SIG-M5 treated with dmso at 0.1 percent for 504 hours (cell line): Measurements from ENCODE around the gene LRMDA.

Source experiments
- DNase-seq: peaks from one replicate; lab custom pipeline; 2025; ENCODE audit not compliant: unreplicated experiment; lab: John Stamatoyannopoulos, UW

Gene LRMDA

GRCh38 chr10:76433161-76434005 lies 1002.0 kb downstream of the LRMDA start:
- no peak for DNase-seq

- DNase-seq = no peak
Observed at GRCh38 chr10:76435157-76435556, 1003.7 kb downstream of the LRMDA start.

- DNase-seq = no peak
Observed at GRCh38 chr10:76436401-76436811, 1005.0 kb downstream of the LRMDA start.

GRCh38 chr10:76436981-76437380 lies 1005.6 kb downstream of the LRMDA start:
- DNase-seq = no peak

DNA sequence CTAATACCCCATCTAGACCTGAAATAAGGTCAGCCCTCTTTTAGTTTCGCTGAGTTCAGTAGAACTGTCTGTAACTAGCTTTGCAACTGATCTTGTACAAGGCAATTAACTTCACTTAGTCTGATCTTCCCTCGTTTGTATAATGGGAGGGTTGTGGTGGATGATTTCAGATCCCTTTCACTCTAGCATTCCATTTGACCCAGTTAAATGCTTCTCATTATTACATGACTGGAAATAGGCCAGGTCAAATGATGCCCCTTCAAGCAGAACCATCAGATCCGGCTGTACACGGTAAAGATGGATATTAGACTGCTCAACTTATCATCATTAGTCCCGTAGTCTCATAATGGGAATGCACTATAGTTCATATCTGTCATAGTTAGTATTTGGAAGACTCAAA lies 1009.0 kb downstream of the LRMDA start:
- DNase-seq = no peak

DNA sequence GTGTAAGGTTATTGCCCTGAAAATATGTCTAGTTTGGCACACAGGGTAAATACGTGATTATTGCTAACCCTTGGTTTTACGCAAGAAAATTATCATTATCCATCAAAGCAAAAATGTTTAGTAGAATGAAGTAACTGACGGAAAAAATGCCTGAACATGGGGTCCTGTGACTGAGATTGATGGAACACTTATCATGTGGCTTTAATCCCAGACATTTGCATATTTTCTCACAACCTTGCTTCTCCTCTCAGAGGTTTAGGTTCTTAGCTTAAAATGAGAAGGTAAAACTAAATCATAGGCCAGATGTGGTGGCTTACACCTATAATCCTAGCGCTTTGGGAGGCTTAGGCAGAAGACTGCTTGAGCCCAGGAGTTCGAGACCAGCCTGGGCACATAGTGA lies 1010.7 kb downstream of the LRMDA start:
- DNase-seq = no peak

- no peak for DNase-seq
Observed at GRCh38 chr10:76444034-76444800, 1012.8 kb downstream of the LRMDA start.

DNA sequence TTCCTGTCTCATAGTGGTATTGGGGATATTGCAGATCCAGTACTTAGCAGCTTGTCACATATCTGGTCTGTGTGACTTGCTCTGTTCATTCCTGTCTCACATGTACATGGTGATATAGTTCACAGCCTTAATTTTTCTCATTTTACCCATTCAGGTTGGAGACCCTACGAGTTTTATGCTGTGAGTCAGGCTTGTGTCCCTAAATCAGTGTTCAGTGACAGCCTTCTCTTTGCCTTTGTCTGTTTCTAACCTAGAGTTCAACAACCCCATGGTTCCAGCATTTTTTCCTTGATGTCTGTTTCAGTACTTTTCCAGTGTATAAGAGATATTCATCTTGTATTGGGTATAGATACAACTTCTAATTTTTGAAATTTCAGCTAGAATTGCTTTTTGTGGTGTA lies 1016.2 kb downstream of the LRMDA start:
- DNase-seq = no peak

- no peak for DNase-seq
Observed at GRCh38 chr10:76451911-76452310, 1020.5 kb downstream of the LRMDA start.

GRCh38 chr10:76453332-76453731 lies 1021.9 kb downstream of the LRMDA start:
- DNase-seq = no peak

- no peak for DNase-seq
Observed at GRCh38 chr10:76453997-76454396, 1022.6 kb downstream of the LRMDA start.

DNA sequence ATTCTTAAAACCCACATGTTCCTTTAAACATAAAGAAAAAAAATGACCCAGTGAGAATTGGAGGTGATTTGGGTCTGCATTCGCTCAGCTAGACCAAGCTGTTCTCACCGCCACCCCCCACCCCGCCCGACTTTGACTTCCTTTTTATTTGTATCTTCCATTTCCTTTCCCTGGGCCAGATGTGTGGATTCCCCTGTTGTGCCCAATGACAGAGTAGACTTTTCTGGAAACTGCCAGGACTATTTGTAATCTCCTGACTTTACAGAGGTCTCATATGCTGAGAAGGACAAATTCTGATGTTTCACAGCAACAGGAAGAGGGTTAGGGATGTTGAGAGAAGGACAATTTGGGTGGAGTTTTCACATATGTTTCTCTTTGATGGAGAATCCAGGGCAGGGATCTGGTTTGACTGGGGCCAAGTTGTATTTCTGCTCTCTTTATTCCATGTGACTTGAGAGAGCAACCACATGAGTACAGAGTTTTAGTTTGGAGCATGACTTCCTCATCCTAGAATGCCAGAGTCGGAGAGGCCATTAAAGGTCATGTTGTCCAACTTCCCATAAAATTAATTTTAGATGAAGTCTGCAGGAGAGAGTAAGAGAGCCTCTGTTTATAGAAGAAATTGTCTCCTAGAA lies 1023.2 kb downstream of the LRMDA start:
- no peak for DNase-seq

GRCh38 chr10:76456197-76456596 lies 1024.8 kb downstream of the LRMDA start:
- DNase-seq = no peak

DNA sequence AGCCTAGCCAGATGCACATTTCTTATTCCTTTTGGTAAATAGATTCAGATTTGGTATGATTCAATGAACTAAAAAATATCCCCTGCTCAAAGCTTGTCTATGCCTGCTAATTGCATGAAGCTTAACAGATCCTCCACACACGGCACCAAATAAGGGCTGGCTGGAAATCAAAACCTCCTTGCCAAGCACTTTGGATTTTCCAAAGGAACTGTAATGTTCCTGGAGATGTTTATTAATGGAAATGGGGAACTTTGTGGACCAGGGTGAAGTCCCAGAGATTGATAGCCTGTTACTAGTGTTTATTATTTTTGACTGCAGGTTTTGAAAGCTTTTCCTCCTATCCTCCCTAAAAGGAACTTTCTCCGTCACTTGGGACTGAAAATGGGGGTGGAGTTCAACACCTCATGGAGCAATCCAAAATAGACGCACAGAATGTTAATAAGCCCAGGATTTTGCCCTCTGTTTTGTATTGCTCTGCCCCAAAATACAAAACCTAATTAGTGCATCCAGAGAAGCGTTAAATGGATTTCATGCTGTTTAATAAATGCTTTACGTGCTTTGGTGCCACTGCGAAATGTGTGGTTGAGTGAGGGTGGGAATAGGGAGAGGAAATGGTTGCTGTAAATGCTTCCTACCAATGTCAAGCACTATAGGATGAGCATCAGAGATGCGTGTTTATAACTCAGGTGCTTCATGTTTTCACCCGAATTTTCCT lies 1027.7 kb downstream of the LRMDA start:
- DNase-seq = no peak

DNA sequence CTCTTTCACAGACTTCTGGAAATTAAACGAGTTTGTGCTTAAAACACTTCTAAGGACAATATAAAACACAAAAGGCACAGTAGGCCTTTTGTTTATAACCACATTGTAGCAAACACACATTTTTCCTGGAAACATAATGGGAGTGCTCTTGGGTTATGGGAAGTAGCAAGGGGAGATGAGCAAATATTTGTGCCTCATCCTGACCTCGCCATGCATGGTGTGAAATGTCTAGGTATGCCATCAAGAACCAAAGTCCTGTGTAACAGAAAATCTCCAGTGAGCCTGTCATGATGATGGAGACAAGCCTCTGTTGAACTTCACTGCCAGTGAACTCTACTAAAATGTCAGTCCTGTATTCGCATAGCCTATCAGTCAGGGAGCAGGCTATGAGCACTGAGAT lies 1029.6 kb downstream of the LRMDA start:
- DNase-seq = no peak

GRCh38 chr10:76463111-76463510 lies 1031.7 kb downstream of the LRMDA start:
- DNase-seq = no peak

- DNase-seq = no peak
Observed at GRCh38 chr10:76466836-76467503, 1035.5 kb downstream of the LRMDA start.

GRCh38 chr10:76469675-76470074 lies 1038.3 kb downstream of the LRMDA start:
- no peak for DNase-seq

DNA sequence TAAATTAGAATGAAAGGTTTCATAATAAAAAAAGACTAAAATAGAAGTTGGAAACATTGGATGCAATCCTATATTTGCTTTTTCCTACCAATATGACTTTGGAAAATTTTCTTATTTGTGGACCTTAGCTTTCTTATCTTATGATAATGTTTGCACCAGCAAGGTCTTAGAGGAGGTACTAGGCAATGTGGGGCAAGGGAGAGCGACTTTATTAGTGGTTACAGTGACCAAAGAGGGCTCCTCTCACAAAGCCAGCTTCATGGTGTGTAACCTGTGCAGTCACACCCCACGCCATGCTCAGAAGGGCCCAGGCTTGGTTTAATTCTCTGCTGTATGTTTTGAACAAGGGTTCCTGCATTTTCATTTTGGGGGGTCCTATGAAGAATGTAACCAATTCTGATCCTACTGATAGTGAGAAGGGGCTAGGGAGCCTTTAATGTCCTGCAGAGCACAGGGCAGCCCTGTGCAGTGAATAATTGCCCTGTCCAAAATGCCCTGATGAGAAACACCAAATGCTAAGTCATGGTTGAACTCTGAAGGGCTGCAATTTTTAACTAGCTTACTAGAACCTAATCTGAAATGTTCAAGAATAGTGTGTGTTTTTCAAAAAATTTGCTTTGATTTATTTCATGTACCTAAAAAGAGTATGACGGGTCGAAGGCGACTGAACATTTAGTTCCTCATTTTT lies 1047.8 kb downstream of the LRMDA start:
- no peak for DNase-seq

GRCh38 chr10:76481178-76481577 lies 1049.8 kb downstream of the LRMDA start:
- DNase-seq = no peak
